ENCODE results near the gene CHD9NB.

DNA sequence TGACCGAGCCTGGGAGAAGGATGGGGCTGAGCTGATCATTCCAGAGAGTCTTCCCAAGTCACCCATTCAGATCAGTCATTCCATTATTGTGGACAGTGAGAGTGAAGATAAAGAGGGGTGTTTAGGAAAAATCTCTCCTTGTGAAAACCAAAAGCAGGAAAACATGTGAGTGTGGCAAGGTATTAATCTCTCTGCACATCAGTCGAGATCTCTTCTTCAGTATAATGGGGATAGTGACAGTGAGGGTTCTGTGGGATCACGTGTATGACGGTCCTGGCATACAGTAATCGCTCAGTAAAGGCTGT is 37.5 kb upstream of the CHD9NB start:
- no peak for TF ChIP-seq POLR2A (IDR thresholded peaks at IDR 0.05)
- TF ChIP-seq, protein P1, sequence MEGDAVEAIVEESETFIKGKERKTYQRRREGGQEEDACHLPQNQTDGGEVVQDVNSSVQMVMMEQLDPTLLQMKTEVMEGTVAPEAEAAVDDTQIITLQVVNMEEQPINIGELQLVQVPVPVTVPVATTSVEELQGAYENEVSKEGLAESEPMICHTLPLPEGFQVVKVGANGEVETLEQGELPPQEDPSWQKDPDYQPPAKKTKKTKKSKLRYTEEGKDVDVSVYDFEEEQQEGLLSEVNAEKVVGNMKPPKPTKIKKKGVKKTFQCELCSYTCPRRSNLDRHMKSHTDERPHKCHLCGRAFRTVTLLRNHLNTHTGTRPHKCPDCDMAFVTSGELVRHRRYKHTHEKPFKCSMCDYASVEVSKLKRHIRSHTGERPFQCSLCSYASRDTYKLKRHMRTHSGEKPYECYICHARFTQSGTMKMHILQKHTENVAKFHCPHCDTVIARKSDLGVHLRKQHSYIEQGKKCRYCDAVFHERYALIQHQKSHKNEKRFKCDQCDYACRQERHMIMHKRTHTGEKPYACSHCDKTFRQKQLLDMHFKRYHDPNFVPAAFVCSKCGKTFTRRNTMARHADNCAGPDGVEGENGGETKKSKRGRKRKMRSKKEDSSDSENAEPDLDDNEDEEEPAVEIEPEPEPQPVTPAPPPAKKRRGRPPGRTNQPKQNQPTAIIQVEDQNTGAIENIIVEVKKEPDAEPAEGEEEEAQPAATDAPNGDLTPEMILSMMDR (IDR thresholded peaks at IDR 0.05), result no peak
